ENCODE data around the gene KPNA3. TPM values are rescaled to one million over a fixed set of nuclear protein-coding genes. Genes with fewer than 3 reads are reported as not detected.
"Not testable (repeated sequence)": the region's sequence is repeated elsewhere in the genome, so short reads cannot be mapped to it uniquely, and the experiment has no call there.

KPNA3 gene
- total and polyA plus RNA-seq, 7 donors, result 32.3 to 157 (median 127) TPM

GRCh38 chr13:49811527-49811908 lies 19.0 kb upstream of the KPNA3 start:
- H3K27me3 ChIP-seq (ENCODE audit: insufficient read depth in 3 of 3, low read length in 2 of 3), result no peaks in the 10 kb centered on the region
- H3K9me3 ChIP-seq, result no peaks in the 10 kb centered on the region
- H3K4me1 ChIP-seq, result no peaks in the 10 kb centered on the region
- intact Hi-C loops (cut with DNase I), result no loop called here
- H3K27ac ChIP-seq, result peak overlapping the region; percentile 61
- no peak overlapping the region for H3K4me3 ChIP-seq
- 87 to 96% (median 93%) methylated on average over 4 of the region's 4 CpGs for WGBS, 3 donors
- DNase-seq, result no peak
- ATAC-seq, result no peak
- H3K36me3 ChIP-seq (ENCODE audit: insufficient read depth in 1 of 2, low read depth in 1 of 2), result no peaks in the 10 kb centered on the region
- TF ChIP-seq CTCF (IDR thresholded peaks at IDR 0.05), result no peak

- WGBS, 3 donors, result 50 to 62% (median 55%) methylated on average over 6 of the region's 6 CpGs
- no peak overlapping the region for H3K4me3 ChIP-seq
- peaks cover 0 to 4% (median 0%) of the 10 kb centered on the region in 3 donors for H3K27me3 ChIP-seq (ENCODE audit: insufficient read depth in 3 of 3, low read length in 2 of 3)
- intact Hi-C loops (cut with DNase I), result no loop called here
- no peaks in the 10 kb centered on the region for H3K36me3 ChIP-seq (ENCODE audit: insufficient read depth in 1 of 2, low read depth in 1 of 2)
- DNase-seq (peak in 1 of 2 donors; percentile 30), ATAC-seq (peak; percentile 80 to 89 (median 88))
- no peak for TF ChIP-seq CTCF (IDR thresholded peaks at IDR 0.05)
- no peaks in the 10 kb centered on the region for H3K4me1 ChIP-seq
- no peaks in the 10 kb centered on the region for H3K9me3 ChIP-seq
- peak overlapping the region; percentile 61 for H3K27ac ChIP-seq
Observed at GRCh38 chr13:49810567-49811526, 18.4 kb upstream of the KPNA3 start.

GRCh38 chr13:49807681-49808080 lies 15.2 kb upstream of the KPNA3 start:
- Histone ChIP-seq H3K4me1 (no peaks in the 10 kb centered on the region), H3K27ac (no peak overlapping the region), H3K27me3 (ENCODE audit: insufficient read depth in 3 of 3, low read length in 2 of 3) (peaks cover 0 to 5% (median 0%) of the 10 kb centered on the region in 3 donors), H3K9me3 (no peaks in the 10 kb centered on the region), H3K36me3 (ENCODE audit: insufficient read depth in 1 of 2, low read depth in 1 of 2) (no peaks in the 10 kb centered on the region), H3K4me3 (no peak overlapping the region)
- DNase-seq, result no peak
- TF ChIP-seq CTCF (IDR thresholded peaks at IDR 0.05), result no peak
- no peak for ATAC-seq
- intact Hi-C loops (cut with DNase I), result no loop called here
- 61 to 66% (median 64%) methylated on average over 6 of the region's 6 CpGs for WGBS, 3 donors

- Histone ChIP-seq H3K27ac (no peak overlapping the region), H3K4me1 (no peaks in the 10 kb centered on the region), H3K9me3 (no peaks in the 10 kb centered on the region), H3K36me3 (ENCODE audit: insufficient read depth in 1 of 2, low read depth in 1 of 2) (no peaks in the 10 kb centered on the region), H3K4me3 (no peak overlapping the region), H3K27me3 (ENCODE audit: insufficient read depth in 3 of 3, low read length in 2 of 3) (peaks cover 0 to 5% (median 0%) of the 10 kb centered on the region in 3 donors)
- WGBS, 3 donors, result 58 to 79% (median 71%) methylated on average over 3 of the region's 3 CpGs
- TF ChIP-seq CTCF (IDR thresholded peaks at IDR 0.05), result no peak
- ATAC-seq (no peak), DNase-seq (no peak)
- intact Hi-C loops (cut with DNase I), result no loop called here
Observed at GRCh38 chr13:49806126-49806536, 13.6 kb upstream of the KPNA3 start.

GRCh38 chr13:49803047-49803446 lies 10.6 kb upstream of the KPNA3 start:
- intact Hi-C loops (cut with DNase I); ATAC-seq: not testable (repeated sequence)
- 88 to 93% (median 91%) methylated on average over 10 of the region's 10 CpGs for WGBS, 3 donors

More at GRCh38 chr13:49803047-49803446, 10.6 kb upstream of the KPNA3 start:
- H3K27ac ChIP-seq; H3K4me1 ChIP-seq; H3K9me3 ChIP-seq; H3K27me3 ChIP-seq (ENCODE audit: insufficient read depth in 3 of 3, low read length in 2 of 3); H3K36me3 ChIP-seq (ENCODE audit: insufficient read depth in 1 of 2, low read depth in 1 of 2); H3K4me3 ChIP-seq; DNase-seq: not testable (repeated sequence)
